Measurements from ENCODE around the gene RNF222. TPM values are rescaled to one million over a fixed set of nuclear protein-coding genes. Genes with fewer than 3 reads are reported as not detected.
A peak's percentile ranks its signal among the peaks of the same experiment; 100 is the strongest.

Gene RNF222
- total and polyA plus RNA-seq, 2 of the 8 experiments (the other 6 are each of a cell fraction or from before 2014, with no cell fraction given): not detected

DNA sequence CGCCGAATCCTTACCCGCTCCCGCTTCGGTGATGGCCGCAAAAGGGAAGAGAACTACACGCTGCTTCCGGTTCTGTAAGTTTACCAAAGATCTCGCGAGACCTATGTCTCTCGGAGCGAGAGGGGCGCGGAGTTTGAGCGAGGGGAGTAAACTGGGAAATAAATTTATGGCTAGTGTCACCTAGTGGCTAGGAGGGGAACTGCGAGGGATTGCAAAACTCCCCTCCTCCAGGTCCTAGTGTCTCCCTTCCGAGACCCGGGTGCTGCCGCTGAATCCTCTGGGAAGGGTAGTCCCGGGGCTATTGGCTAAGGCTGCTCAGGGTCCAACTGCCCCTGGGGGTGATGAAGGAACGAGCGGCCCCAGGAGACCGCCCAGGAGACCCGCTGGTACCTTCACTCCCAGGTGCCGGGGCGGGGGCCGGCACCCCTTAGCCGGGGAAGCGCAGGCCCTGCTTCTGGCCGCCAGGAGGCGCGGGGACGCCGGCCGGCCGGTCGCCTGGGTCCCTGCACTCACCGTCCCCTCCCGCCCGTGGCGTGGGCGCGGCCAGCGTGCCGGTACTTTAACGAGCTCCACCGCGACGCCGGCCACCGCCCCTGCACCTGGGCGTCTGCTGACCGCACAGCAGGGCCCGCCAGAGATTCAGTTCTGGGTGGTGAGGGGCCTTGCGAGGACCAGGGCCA is 14.3 kb downstream of the RNF222 start, which contains the start of gene RPL26 (continued):
- TF ChIP-seq KDM1A (IDR thresholded peaks at IDR 0.05; ENCODE audit: borderline replicate concordance, low read length): peak; percentile 34; the same call in 1 of the 2 replicates
- peak; percentile 100 for TF ChIP-seq POLR2AphosphoS5 (IDR thresholded peaks at IDR 0.05; ENCODE audit: low read depth, low read length)
- peak; percentile 99 for TF ChIP-seq TAF1 (IDR thresholded peaks at IDR 0.05; ENCODE audit: low read depth, low read length)
- TF ChIP-seq RXRA (IDR thresholded peaks at IDR 0.05; ENCODE audit: insufficient read depth, low read depth, low read length): 0 out of 2 replicates have a peak, but pooled peaks have one; percentile 2
- TF ChIP-seq BACH1 (IDR thresholded peaks at IDR 0.05; ENCODE audit: low read length): peak; percentile 81
- peak; percentile 99 for TF ChIP-seq POLR2A (IDR thresholded peaks at IDR 0.05; ENCODE audit: control extremely low read depth in 1 of 2, low read depth in 2 of 2, low read length in 2 of 2)
- peak; percentile 58 to 85; a peak in 3 of 4 replicates for TF ChIP-seq SIN3A (conservative IDR thresholded peaks at IDR 0.05 in 1 of 2, IDR thresholded peaks at IDR 0.05 in 1 of 2; ENCODE audit: low read depth in 1 of 2, low read length in 2 of 2)
- TF ChIP-seq CTCF (IDR thresholded peaks at IDR 0.05; ENCODE audit: control extremely low read depth in 1 of 3, insufficient read depth in 1 of 3, low read depth in 1 of 3, low read length in 3 of 3): peak; percentile 75 to 84 (median 83)
- peak; percentile 92 for TF ChIP-seq YY1 (IDR thresholded peaks at IDR 0.05; ENCODE audit: low read depth, low read length)
- TF ChIP-seq GABPA (IDR thresholded peaks at IDR 0.05; ENCODE audit: borderline replicate concordance, insufficient read depth, low read length): peak; percentile 70; the same call in 1 of the 2 replicates
- TF ChIP-seq SP2 (IDR thresholded peaks at IDR 0.05; ENCODE audit: low read length): peak; percentile 30; the same call in 1 of the 2 replicates
- no peak; the same call in 1 of the 2 replicates for TF ChIP-seq TEAD4 (IDR thresholded peaks at IDR 0.05; ENCODE audit: low read depth, low read length)
- no peak for TF ChIP-seq BCL11A (IDR thresholded peaks at IDR 0.05; ENCODE audit: low read depth in 2 of 2, low read length in 2 of 2)
- TF ChIP-seq PHF8 (conservative IDR thresholded peaks at IDR 0.05; ENCODE audit: low read depth, low read length): peak; percentile 59; the same call in 1 of the 2 replicates
- no peak for TF ChIP-seq ZNF274 (IDR thresholded peaks at IDR 0.05; ENCODE audit: borderline replicate concordance, extremely low read depth, low read length)
- TF ChIP-seq CEBPB (IDR thresholded peaks at IDR 0.05; ENCODE audit: low read depth, low read length): peak; percentile 93
- TF ChIP-seq SRF (IDR thresholded peaks at IDR 0.05; ENCODE audit: low read depth, low read length): 0 out of 2 replicates have a peak, but pooled peaks have one; percentile 22
- TF ChIP-seq EZH2 (IDR thresholded peaks at IDR 0.05; ENCODE audit: low read depth, low read length, severe bottlenecking): no peak
- TF ChIP-seq CHD2 (IDR thresholded peaks at IDR 0.05; ENCODE audit: low read length): peak; percentile 97
- TF ChIP-seq, protein P1, sequence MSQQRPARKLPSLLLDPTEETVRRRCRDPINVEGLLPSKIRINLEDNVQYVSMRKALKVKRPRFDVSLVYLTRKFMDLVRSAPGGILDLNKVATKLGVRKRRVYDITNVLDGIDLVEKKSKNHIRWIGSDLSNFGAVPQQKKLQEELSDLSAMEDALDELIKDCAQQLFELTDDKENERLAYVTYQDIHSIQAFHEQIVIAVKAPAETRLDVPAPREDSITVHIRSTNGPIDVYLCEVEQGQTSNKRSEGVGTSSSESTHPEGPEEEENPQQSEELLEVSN (IDR thresholded peaks at IDR 0.05): 0 out of 2 replicates have a peak, but pooled peaks have one; percentile 9
- peak; percentile 40; the same call in 1 of the 2 replicates for TF ChIP-seq SIX5 (IDR thresholded peaks at IDR 0.05; ENCODE audit: low read depth, low read length)
- peak; percentile 74 for TF ChIP-seq SP1 (IDR thresholded peaks at IDR 0.05; ENCODE audit: low read depth, low read length)

Data from H1 (cell line).